Bronchial epithelial cell (primary cell): Measurements from ENCODE around the gene SLC39A5. TPM values are rescaled to one million over a fixed set of nuclear protein-coding genes. Genes with fewer than 3 reads are reported as not detected.
"Not testable (repeated sequence)": the region's sequence is repeated elsewhere in the genome, so short reads cannot be mapped to it uniquely, and the experiment has no call there.

ENCODE experiments used
- DNase-seq: peaks from one replicate; pipeline ENCODE4 v3.0.0-alpha.2; 2010; ENCODE audit warnings: low read depth
- FAIRE-seq: peaks from 2 replicates; lab custom pipeline; 2011; peaks lifted over from hg19 to GRCh38; lab: Jason Lieb, UNC
- H3K27me3 ChIP-seq: 2 replicates; pipeline ENCODE4 v1.5.1; 2011; ENCODE audit warnings: low read length; ENCODE audit not compliant: control insufficient read depth, insufficient read depth
- H3K36me3 ChIP-seq: 2 replicates; pipeline ENCODE4 v1.5.1; 2011; ENCODE audit warnings: low read length; ENCODE audit not compliant: control insufficient read depth, insufficient read depth
- H3K4me3 ChIP-seq: 2 replicates; pipeline ENCODE4 v1.5.1; 2011; ENCODE audit warnings: mild to moderate bottlenecking, low read depth, low read length, control low read depth
- CTCF ChIP-seq: IDR thresholded peaks from 2 replicates; pipeline ENCODE4 v1.5.1; 2011; ENCODE audit warnings: mild to moderate bottlenecking, moderate library complexity, low read length, control low read depth, inconsistent platforms; ENCODE audit not compliant: insufficient read depth, severe bottlenecking
- total RNA-seq: library from RNA; depleted of rRNA; stranded (reverse); fragments of >200 nt; gene quantifications from 2 replicates; pipeline ENCODE4 v1.2.1, GENCODE V29; 2014

The SLC39A5 gene
- total RNA-seq, 1 donor from 2014 or later: 0.26 TPM

- TF ChIP-seq CTCF: no peak
- DNase-seq (peak; percentile 75), FAIRE-seq (no peak)
- H3K36me3 ChIP-seq: peaks cover 4% of the 10 kb centered on the region
- H3K4me3 ChIP-seq: peak overlapping the region; percentile 70
- no peaks in the 10 kb centered on the region for H3K27me3 ChIP-seq
Observed at GRCh38 chr12:56189918-56190694, 39.7 kb upstream of the SLC39A5 start.

GRCh38 chr12:56190695-56191155 is 39.1 kb upstream of the SLC39A5 start:
- no peak overlapping the region for H3K4me3 ChIP-seq
- H3K27me3 ChIP-seq: no peaks in the 10 kb centered on the region
- peaks cover 3% of the 10 kb centered on the region for H3K36me3 ChIP-seq
- DNase-seq (no peak), FAIRE-seq (no peak)
- no peak for TF ChIP-seq CTCF

- no peak for FAIRE-seq
Observed at GRCh38 chr12:56192582-56192981, 37.3 kb upstream of the SLC39A5 start.

GRCh38 chr12:56193025-56193578 is 36.7 kb upstream of the SLC39A5 start:
- Histone ChIP-seq H3K27me3 (no peaks in the 10 kb centered on the region), H3K4me3 (no peak overlapping the region), H3K36me3 (no peaks in the 10 kb centered on the region)
- FAIRE-seq: no peak
- TF ChIP-seq CTCF: peak; percentile 67
- peak; percentile 79 for DNase-seq

More at GRCh38 chr12:56192582-56192981, 37.3 kb upstream of the SLC39A5 start:
- Histone ChIP-seq H3K36me3 (no peaks in the 10 kb centered on the region), H3K4me3 (no peak overlapping the region), H3K27me3 (no peaks in the 10 kb centered on the region)
- no peak for DNase-seq
- TF ChIP-seq CTCF: no peak

- not testable (repeated sequence) for H3K27me3 ChIP-seq, H3K36me3 ChIP-seq, H3K4me3 ChIP-seq, FAIRE-seq
- peak; percentile 71 for DNase-seq
Observed at GRCh38 chr12:56196818-56197550, 32.9 kb upstream of the SLC39A5 start.
